WTC11 (cell line): ENCODE measurements around the gene ACTA2.

Source experiments
- NFE2L1 ChIP-seq: sonication (generic); formaldehyde crosslinking; IDR thresholded peaks from 2 replicates; pipeline ENCODE4 v1.8.1; 2023; ENCODE audit warnings: missing genetic modification reagents
- NR1H2 ChIP-seq: sonication (generic); formaldehyde crosslinking; IDR thresholded peaks from 2 replicates; pipeline ENCODE4 v1.9.0; 2021; ENCODE audit warnings: mild to moderate bottlenecking, moderate library complexity, missing genetic modification reagents
- TEAD1 ChIP-seq: sonication (generic); formaldehyde crosslinking; IDR thresholded peaks from 2 replicates; pipeline ENCODE4 v1.8.0; 2022; ENCODE audit warnings: mild to moderate bottlenecking, missing genetic modification reagents
- ZNF263 ChIP-seq: sonication (generic); formaldehyde crosslinking; IDR thresholded peaks from 2 replicates; pipeline ENCODE4 v1.8.1; 2022; ENCODE audit warnings: low read depth, mild to moderate bottlenecking, moderate library complexity, missing genetic modification reagents
- TF ChIP-seq, protein P1 (sequence below): sonication (generic); formaldehyde crosslinking; IDR thresholded peaks from 2 replicates; pipeline ENCODE4 v1.8.0; 2022; ENCODE audit warnings: mild to moderate bottlenecking, missing genetic modification reagents
- TF ChIP-seq, protein P2 (sequence below): fragments of 200-600 bp; IDR thresholded peaks from 2 replicates; pipeline ENCODE4 v1.8.0; 2022; ENCODE audit warnings: antibody characterized with exemption
- TF ChIP-seq, protein P3 (sequence below): fragments of 250-450 bp; sonication (Bioruptor Pico); IDR thresholded peaks from 2 replicates; pipeline ENCODE4 v1.9.0; 2021; ENCODE audit warnings: moderate library complexity, mild to moderate bottlenecking, inconsistent platforms, borderline replicate concordance
- TF ChIP-seq, protein P4 (sequence below): sonication (generic); formaldehyde crosslinking; IDR thresholded peaks from 2 replicates; pipeline ENCODE4 v1.8.1; 2022; ENCODE audit warnings: low read depth, missing genetic modification reagents, borderline replicate concordance

DNA sequence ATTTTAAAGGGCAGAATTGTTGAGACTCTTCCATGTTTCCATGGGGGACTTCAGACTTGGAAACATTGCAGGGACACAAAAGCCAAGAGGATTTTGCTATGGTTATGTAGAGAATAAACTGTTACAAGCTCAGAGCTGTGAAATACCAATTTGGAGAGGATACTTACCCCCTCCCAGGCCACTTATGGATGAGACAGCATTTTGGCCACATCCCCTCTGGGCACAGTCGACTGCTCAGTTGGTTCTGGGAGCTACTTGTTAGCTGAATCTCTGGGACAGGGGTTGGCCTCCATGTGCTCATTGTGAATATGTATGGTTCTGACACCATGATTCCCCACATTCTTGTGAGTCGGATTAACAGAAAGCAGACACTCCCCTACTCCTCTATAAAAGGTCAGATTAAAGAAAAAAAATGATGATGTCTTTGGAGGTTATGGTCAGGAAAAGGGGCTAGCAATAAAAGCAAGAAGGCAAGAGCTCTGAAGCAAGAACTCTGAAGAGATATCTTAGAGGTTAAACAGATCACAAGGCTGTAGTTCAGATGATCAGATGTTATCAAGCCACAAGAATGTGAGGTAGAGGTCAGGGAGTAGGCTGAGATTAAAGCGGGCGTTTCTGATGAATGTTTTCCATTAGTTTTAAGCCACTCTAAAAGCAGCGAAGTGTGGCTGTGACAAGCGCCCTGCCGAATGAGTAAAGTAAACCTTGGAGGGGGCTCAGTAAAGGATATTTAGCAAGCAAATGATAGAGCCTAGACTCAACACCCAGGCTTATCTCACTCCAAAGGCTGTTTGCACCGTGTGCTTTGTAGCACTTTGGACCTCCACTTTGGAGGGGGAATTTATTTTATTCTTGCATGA is 55.3 kb downstream of the ACTA2 start:
- TF ChIP-seq, protein P1, sequence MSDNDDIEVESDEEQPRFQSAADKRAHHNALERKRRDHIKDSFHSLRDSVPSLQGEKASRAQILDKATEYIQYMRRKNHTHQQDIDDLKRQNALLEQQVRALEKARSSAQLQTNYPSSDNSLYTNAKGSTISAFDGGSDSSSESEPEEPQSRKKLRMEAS, result no peak
- no peak for TF ChIP-seq NFE2L1 (CRISPR knock-in tag)
- TF ChIP-seq, protein P2, sequence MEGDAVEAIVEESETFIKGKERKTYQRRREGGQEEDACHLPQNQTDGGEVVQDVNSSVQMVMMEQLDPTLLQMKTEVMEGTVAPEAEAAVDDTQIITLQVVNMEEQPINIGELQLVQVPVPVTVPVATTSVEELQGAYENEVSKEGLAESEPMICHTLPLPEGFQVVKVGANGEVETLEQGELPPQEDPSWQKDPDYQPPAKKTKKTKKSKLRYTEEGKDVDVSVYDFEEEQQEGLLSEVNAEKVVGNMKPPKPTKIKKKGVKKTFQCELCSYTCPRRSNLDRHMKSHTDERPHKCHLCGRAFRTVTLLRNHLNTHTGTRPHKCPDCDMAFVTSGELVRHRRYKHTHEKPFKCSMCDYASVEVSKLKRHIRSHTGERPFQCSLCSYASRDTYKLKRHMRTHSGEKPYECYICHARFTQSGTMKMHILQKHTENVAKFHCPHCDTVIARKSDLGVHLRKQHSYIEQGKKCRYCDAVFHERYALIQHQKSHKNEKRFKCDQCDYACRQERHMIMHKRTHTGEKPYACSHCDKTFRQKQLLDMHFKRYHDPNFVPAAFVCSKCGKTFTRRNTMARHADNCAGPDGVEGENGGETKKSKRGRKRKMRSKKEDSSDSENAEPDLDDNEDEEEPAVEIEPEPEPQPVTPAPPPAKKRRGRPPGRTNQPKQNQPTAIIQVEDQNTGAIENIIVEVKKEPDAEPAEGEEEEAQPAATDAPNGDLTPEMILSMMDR, result no peak
- TF ChIP-seq, protein P3, sequence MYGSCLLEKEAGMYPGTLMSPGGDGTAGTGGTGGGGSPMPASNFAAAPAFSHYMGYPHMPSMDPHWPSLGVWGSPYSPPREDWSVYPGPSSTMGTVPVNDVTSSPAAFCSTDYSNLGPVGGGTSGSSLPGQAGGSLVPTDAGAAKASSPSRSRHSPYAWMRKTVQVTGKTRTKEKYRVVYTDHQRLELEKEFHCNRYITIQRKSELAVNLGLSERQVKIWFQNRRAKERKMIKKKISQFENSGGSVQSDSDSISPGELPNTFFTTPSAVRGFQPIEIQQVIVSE, result no peak
- no peak for TF ChIP-seq ZNF263 (CRISPR knock-in tag)
- TF ChIP-seq, protein P4, sequence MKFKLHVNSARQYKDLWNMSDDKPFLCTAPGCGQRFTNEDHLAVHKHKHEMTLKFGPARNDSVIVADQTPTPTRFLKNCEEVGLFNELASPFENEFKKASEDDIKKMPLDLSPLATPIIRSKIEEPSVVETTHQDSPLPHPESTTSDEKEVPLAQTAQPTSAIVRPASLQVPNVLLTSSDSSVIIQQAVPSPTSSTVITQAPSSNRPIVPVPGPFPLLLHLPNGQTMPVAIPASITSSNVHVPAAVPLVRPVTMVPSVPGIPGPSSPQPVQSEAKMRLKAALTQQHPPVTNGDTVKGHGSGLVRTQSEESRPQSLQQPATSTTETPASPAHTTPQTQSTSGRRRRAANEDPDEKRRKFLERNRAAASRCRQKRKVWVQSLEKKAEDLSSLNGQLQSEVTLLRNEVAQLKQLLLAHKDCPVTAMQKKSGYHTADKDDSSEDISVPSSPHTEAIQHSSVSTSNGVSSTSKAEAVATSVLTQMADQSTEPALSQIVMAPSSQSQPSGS, result no peak
- no peak for TF ChIP-seq TEAD1 (CRISPR knock-in tag)
- no peak for TF ChIP-seq NR1H2 (CRISPR knock-in tag)
